Hematopoietic multipotent progenitor cell treated with erythropoietin and hydrocortisone succinate and interleukin-3 and kit ligand, for 15 days (in vitro differentiated cells): ENCODE results near the gene UBL4A.

Source experiments
- DNase-seq: peaks from one replicate; pipeline ENCODE4 v3.0.0-alpha.2; 2015; ENCODE audit warnings: low spot score

The UBL4A gene

DNA sequence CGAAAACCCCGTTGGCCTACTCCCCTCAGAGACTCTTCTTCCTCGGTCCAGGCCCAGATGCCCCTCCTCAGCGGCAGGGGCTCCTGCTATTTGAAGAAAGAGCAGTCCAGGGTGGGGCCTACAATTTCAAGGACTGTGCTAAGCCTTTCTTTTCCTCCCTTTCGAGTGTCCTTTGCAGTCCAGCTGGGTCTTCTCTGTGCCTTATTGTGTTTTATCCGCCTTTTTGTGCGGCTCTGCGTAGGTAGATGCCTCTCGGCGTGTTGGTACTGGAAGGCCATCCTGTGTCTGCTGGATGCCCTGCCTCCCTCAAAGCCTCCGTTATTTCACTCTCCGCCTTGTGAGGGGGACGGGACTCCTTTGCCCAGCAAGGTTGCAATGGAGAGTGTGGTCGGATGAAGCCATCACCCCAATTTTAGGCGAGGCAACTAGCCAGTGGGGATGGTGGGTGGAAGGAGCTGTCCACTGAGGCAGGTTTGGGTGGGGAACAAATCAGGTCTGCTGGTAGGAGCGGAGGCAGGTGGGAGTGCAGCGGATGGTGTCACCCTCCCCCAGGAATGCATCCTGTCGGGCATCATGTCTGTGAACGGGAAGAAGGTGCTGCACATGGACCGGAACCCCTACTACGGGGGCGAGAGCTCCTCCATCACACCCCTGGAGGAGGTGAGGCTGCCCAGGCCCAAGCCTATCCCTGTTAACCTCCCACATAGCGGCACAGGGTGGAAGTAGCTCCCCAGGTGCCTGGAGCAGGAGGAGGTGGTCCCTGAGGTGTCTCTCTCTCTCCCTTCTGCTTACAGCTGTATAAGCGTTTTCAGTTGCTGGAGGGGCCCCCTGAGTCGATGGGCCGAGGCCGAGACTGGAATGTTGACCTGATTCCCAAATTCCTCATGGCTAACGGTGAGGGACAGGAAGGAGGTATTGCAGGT, 48.2 kb downstream of the UBL4A start:
- DNase-seq: no peak

DNA sequence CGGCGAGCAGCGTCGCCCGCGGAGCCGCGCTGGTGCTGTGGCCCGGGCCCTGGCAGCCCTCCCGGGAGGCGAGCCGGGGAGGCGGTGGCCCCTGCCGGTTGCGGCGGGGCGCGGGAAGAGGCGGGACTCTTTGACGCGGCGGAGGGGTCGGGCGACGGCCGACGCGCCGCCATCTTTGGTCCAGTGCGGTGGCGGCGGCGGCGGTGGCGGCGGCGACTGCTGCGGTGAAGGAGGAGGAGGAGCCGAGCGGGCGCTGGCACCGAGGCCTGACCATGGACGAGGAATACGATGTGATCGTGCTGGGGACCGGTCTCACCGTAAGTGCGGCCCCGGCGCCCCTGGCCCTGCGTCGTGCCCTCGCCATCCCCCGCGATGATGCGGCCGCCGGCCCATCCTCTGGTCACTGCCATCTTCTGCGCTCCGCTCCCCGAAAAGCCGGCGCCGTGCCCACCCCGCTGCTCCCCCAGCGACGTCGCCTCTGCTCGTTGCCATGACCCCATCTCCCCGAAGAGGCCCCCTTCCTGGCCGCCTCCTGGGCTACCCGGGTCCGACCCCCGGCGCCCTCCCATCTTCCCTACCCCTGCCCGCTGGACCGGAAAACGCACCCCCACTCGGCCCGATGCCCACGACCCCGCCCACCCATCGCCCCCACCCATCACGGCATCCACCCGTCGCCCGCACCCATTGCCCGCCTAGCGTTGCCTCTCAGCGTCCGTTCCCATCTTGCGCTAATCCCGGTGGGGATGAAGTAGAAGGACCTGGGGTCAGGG, 49.2 kb downstream of the UBL4A start, which contains the start of gene GDI1:
Gene GDI1, plus strand, starts transcription at position 172 of the 770 bp plus-strand sequence. Its CDS starts 101 bp downstream, at position 273.
- peak; percentile 61 for DNase-seq

DNA sequence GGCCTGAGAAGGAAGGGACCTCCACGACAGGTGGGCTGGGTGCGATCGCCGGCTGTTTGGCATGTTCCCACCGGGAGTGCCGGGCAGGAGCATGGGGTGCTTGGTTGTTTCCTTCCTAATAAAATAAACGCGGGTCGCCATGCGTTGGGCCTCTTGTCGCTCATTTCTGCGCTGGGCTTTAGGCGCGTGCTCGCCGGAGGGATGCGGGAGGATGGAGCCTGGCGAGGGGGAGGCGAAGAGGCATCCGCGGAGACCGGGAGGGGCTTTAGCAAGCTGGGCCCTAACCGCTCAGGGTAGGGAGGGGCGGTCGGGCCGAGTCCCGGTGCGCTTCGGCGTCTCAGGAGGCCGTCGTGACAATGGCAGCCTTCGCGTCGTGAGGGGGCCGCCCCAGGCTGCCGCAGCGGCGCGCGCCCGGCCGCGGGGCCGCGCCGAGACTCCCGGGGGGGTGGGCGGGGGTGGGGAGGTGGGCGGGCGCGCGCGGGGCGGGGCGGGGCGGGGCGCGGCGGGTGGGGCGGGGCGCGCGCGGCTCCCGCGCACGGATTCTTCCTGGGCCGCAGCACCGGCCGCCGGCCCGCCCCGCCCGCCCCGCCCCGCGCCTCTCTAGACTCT, 49.9 kb downstream of the UBL4A start:
- DNase-seq: no peak

DNA sequence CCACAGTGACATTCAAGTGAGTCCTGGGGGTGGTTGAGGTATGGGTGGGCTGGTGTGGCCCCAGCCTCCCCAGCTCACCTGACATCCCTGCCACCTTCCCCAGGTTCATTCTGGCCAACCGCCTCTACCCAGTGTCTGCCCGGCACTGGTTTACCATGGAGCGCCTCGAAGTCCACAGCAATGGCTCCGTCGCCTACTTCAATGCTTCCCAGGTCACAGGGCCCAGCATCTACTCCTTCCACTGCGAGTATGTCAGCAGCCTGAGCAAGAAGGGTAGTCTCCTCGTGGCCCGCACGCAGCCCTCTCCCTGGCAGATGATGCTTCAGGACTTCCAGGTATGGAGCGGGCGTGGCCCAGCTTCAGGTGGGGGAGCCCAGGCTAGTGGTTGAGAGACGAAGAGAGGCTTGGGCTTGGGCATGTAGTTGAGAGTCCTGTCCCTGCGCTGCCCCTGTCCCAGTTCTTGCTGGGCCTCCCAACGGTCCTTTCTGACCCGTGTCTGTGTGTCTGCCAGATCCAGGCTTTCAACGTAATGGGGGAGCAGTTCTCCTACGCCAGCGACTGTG, 51.2 kb downstream of the UBL4A start:
- no peak for DNase-seq

DNA sequence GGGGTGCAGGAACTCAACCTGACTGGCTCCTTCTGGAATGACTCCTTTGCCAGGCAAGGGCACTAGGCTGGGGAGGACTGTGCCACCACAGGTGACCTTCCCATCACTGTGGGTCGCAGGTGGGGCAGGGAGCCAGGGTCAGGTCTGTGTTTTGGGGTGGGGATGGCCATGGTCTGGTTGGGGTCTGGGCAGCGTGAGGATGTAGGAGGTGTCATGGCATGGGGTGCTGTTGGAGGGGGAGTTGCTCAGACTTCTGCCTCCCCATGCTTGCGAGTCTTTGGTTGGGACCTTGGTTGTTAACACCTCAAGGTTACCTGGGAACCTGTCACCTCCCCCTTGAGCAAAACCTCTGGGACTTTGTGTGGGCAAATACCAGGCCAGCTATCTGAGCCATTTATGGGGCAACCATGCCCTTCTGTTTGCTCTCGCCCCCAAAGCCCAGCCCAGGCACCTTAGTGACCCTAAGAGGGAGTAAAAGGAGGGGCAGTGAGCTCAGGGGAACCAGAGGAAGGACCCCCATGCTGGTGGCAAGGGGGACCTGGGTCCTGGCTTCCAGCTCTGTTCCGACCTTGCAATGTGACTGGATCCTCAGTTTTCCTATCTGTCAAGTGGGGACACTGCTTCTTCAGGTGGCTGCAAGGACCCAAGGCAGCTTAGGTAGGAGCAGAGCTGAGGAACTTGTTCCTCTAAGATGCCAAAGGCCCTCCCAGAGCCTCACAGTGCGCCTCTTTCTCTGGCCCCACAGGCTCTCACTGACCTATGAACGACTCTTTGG, 51.8 kb downstream of the UBL4A start:
- DNase-seq: no peak
